22Rv1 (cell line): ENCODE measurements around the gene NCAPD3.

Experiments
- CTCF ChIP-seq: fragments of 450-650 bp; IDR thresholded peaks from 2 replicates; pipeline ENCODE4 v1.5.1; 2017; ENCODE audit warnings: mild to moderate bottlenecking
- ZFX ChIP-seq: fragments of 450-650 bp; IDR thresholded peaks from 2 replicates; pipeline ENCODE4 v1.6.1; 2017; ENCODE audit warnings: antibody characterized with exemption, borderline replicate concordance

GRCh38 chr11:134140961-134141490, 82.7 kb downstream of the NCAPD3 start:
- no peak for TF ChIP-seq CTCF
- no peak for TF ChIP-seq ZFX
